HG02943 (cell line): ENCODE measurements around the gene SETD6.
"Not testable (repeated sequence)": the region's sequence is repeated elsewhere in the genome, so short reads cannot be mapped to it uniquely, and the experiment has no call there.

Experiments used
- ATAC-seq: cut with Tn5 transposase; IDR thresholded peaks from one replicate; pipeline ENCODE4 v1.9.1; 2021; ENCODE audit warnings: mild to moderate bottlenecking, low read depth, moderate library complexity; ENCODE audit not compliant: unreplicated experiment

Gene SETD6

GRCh38 chr16:58537124-58537906 lies 22.0 kb downstream of the SETD6 start:
- no peak for ATAC-seq

DNA sequence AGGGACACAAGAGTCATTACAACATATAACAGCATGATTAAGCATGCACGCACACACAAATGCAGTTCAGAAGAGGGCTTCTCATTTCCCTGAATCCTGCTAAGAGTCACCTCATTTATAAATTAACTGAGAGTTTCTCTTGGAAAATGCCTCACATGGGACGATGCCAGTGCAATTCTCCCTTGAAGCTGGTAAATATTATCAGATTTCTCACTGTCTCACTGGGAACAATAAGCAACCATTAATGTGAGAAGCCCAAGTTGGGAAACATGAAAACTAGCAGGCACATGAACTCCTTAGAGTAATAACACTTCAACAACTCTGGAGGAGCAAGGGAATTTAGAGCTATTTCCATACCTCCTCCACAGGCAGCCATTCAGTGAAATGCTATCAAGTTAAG lies 26.4 kb downstream of the SETD6 start:
- no peak for ATAC-seq

DNA sequence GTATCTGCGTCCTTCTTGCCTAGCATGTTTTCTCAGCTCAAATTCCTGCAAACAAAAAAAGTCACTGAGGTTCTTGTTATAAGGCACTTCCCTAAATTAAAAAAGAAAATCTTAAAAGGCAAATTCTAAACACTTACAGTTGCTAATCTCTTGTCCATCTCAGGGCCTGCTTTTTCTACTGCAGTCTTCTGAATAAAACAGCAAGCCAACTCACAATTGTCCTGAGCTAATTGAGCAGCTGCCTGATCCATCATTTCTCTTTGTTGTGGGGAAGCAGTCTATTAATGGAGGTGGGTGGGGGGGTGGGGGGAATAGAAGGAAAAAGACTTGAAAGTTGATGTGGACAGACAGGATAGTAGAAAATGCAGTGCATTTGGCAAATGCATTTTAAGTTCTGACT lies 27.0 kb downstream of the SETD6 start:
- no peak for ATAC-seq

- no peak for ATAC-seq
Measured at GRCh38 chr16:58543685-58544084, 28.4 kb downstream of the SETD6 start.

- ATAC-seq: no peak
Measured at GRCh38 chr16:58548378-58548777, 33.1 kb downstream of the SETD6 start.

GRCh38 chr16:58551496-58551895 lies 36.2 kb downstream of the SETD6 start:
- no peak for ATAC-seq

DNA sequence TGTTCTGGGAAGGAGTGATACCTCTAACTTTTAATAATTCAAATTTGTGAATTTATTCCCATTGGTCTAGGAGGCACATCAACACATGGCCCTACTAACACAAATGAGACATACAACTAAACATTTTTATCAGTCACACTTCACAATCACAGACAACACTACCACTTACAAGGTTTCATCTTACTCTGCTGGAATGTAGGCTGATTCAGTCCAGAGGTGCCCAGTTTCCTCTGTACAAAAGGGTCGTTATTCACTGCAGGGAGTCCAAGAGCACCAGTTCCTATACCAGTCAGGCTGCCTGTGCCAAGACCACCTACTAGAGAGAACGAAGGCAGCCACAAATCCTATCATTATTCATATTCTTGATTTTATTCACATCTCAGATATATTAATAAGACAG lies 41.4 kb downstream of the SETD6 start:
- no peak for ATAC-seq

DNA sequence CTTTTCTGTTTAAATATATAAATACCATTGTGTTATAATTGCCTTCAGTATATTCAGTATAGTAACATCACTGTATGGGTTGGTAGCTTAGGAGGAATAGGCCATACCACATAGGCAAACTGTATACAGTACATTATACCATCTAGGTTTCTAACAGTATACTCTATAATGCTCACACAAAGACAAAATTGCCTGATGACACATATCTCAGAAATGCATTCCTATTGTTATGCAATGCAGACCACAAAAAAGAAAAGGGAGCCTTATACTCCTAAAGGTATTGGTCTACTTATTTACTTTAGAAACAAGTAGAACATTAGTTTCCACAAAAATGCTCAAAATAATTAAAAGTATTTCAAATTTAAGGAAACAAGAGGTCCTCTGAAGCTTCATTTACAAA lies 47.9 kb downstream of the SETD6 start:
- no peak for ATAC-seq

- ATAC-seq: no peak
Measured at GRCh38 chr16:58563775-58564174, 48.5 kb downstream of the SETD6 start.

DNA sequence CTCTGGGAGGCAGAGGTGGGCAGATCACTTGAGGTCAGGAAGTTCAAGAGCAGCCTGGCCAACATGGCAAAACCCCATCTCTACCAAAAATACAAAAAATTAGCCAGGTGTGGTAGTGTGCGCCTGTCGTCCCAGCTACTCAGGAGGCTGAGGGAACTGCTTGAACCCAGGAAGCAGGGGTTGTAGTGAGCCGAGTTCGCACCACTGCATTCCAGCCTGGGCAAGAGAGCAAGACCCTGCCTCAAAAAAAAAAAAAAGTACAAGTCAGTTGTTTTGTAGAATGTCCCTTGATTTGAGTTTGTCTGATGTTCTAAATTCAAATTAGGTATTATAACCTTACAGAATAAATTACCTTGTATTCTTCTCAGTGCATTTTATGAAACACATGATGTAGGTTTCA lies 50.4 kb downstream of the SETD6 start:
- not testable (repeated sequence) for ATAC-seq
